Fibroblast of pulmonary artery (primary cell): ENCODE data around the gene SCAMP2.

ENCODE experiments used
- DNase-seq: peaks from one replicate; pipeline ENCODE4 v3.0.0-alpha.2; 2010; ENCODE audit warnings: low read depth
- H3K4me3 ChIP-seq: replicated peaks from 2 replicates; pipeline ENCODE4 v1.5.1; 2011; ENCODE audit warnings: low read depth, mild to moderate bottlenecking, control low read depth, low read length, moderate library complexity
- CTCF ChIP-seq: IDR thresholded peaks from 2 replicates; pipeline ENCODE4 v1.5.1; 2011; ENCODE audit warnings: mild to moderate bottlenecking, control low read depth, low read length, inconsistent platforms; ENCODE audit errors: missing control alignments

The SCAMP2 gene

GRCh38 chr15:74838746-74839525 lies 34.2 kb downstream of the SCAMP2 start:
- no peak for DNase-seq
- no peak overlapping the region for H3K4me3 ChIP-seq
- no peak for TF ChIP-seq CTCF

GRCh38 chr15:74838137-74838516 lies 35.0 kb downstream of the SCAMP2 start:
- no peak overlapping the region for H3K4me3 ChIP-seq
- DNase-seq: no peak
- no peak for TF ChIP-seq CTCF

- DNase-seq: no peak
- no peak overlapping the region for H3K4me3 ChIP-seq
- no peak for TF ChIP-seq CTCF
Measured at GRCh38 chr15:74837482-74838136, 35.6 kb downstream of the SCAMP2 start.

GRCh38 chr15:74836846-74837245 lies 36.3 kb downstream of the SCAMP2 start:
- no peak overlapping the region for H3K4me3 ChIP-seq
- no peak for TF ChIP-seq CTCF
- no peak for DNase-seq

GRCh38 chr15:74835312-74835823 lies 37.8 kb downstream of the SCAMP2 start:
- DNase-seq: peak; percentile 57
- TF ChIP-seq CTCF: peak; percentile 88
- no peak overlapping the region for H3K4me3 ChIP-seq

GRCh38 chr15:74833376-74834107 lies 39.6 kb downstream of the SCAMP2 start:
- TF ChIP-seq CTCF: no peak
- no peak overlapping the region for H3K4me3 ChIP-seq
- DNase-seq: no peak
